ENCODE measurements around the gene NYAP1.
"Not testable (repeated sequence)": the region's sequence is repeated elsewhere in the genome, so short reads cannot be mapped to it uniquely, and the experiment has no call there.

NYAP1 gene

GRCh38 chr7:100483090-100483721, 521 bp upstream of the NYAP1 start:
- DNase-seq (ENCODE audit: low read depth), result peak; percentile 77

GRCh38 chr7:100484673-100485045, 932 bp downstream of the NYAP1 start:
- DNase-seq (ENCODE audit: low read depth), result no peak

- no peak for DNase-seq (ENCODE audit: low read depth)
These were observed 1.7 kb downstream of the NYAP1 start for GRCh38 chr7:100485471-100485876.

DNA sequence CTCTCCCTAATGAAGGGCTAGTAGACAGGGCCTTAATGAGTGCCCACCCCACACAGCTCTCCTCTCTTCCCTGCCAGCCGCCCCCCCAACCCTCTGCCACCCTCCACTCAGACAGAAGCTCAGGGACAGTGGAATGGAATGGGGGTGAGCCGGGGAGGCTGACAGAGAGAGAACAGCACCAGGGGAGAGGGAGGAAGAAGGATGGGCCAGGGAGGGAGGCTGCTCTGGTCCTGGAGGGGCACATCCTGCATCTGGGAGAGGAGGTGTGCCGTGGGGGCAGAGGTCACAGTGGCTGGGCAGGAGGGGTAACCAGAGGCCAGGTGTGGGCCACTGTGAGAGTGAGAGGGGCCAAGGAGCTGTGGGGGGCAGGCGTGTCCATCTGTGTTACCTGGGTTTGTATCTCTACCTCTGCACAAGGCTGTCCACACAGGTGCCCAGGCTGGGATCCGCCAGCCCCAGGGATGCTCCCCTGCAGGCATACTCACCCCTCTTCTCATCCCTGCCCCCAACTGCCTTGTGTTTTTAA, 2.4 kb downstream of the NYAP1 start:
- DNase-seq (ENCODE audit: low read depth), result no peak

DNA sequence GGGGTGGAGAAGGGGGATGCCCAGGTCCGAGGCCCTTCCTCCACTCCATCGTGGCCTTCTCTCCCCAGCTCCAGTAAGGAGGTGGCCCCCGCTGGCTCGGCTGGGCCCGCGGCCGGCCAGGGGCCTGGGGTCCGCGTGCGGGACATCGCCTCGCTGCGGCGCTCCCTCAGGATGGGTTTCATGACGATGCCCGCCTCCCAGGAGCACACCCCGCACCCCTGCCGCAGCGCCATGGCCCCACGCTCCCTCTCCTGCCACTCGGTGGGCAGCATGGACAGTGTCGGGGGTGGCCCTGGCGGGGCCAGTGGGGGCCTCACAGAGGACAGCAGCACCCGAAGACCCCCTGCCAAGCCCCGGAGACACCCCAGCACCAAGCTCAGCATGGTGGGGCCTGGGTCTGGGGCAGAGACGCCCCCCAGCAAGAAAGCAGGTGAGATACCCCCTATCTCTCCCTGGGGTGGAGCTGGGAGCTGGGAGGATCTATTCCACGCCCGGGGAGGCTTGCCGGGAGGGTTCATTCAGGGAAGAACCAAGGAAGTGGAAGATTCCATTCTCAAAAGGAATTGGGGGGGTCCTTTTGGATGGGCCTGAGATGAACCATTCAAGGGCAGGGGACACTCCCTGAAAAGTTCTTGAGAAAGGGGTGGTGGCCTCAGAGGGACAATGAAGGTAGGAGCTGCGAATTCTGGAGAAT, 3.2 kb downstream of the NYAP1 start:
- no peak for DNase-seq (ENCODE audit: low read depth)

GRCh38 chr7:100488333-100489095, 4.8 kb downstream of the NYAP1 start:
- no peak for DNase-seq (ENCODE audit: low read depth)

GRCh38 chr7:100489121-100489520, 5.4 kb downstream of the NYAP1 start:
- DNase-seq (ENCODE audit: low read depth), result no peak

GRCh38 chr7:100489824-100490223, 6.1 kb downstream of the NYAP1 start:
- DNase-seq (ENCODE audit: low read depth), result no peak

GRCh38 chr7:100490483-100491191, 6.9 kb downstream of the NYAP1 start:
- DNase-seq (ENCODE audit: low read depth), result no peak

DNA sequence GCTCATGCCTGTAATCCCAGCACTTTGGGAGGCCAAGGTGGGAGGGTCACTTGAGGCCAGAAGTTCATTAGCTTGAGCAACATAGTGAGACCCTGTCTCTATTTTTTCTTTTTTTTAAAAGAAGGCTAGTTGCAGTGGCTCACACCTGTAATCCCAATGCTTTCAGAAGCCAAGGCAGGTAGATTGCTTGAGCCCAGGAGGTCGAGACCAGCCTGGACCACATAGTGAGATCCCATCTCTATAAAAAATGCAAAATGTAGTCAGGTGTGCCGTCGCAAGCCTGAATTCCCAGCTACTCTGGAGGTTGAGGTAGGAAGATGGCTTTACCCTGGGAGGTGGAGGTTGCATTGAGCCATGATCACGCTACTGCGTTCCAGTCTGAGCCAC, 7.5 kb downstream of the NYAP1 start:
- DNase-seq (ENCODE audit: low read depth), result no peak

GRCh38 chr7:100492738-100493475, 9.2 kb downstream of the NYAP1 start:
- no peak for DNase-seq (ENCODE audit: low read depth)

- DNase-seq (ENCODE audit: low read depth), result peak; percentile 38
These were observed 9.9 kb downstream of the NYAP1 start for GRCh38 chr7:100493476-100494264.

GRCh38 chr7:100496509-100496908, 12.8 kb downstream of the NYAP1 start:
- no peak for DNase-seq (ENCODE audit: low read depth)

DNA sequence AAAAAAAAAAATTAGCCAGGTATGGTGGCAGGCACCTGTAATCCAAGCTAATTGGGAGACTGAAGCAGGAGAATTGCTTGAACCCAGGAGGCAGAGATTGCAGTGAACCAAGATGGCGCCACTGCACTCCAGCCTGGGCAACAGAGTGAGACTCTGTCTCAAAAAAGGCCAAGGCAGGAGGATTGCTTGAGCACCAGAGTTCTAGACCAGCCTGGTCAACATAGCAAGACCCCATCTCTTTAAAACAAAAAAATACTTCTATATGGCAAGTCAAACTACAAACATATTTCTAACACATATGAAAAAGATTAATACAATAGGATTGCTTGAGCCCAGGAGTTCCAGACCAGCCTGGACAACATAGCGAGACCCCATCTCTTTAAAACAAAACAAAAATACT, 17.0 kb downstream of the NYAP1 start:
- DNase-seq (ENCODE audit: low read depth), result not testable (repeated sequence)

GRCh38 chr7:100504031-100504430, 20.3 kb downstream of the NYAP1 start:
- DNase-seq (ENCODE audit: low read depth), result not testable (repeated sequence)

DNA sequence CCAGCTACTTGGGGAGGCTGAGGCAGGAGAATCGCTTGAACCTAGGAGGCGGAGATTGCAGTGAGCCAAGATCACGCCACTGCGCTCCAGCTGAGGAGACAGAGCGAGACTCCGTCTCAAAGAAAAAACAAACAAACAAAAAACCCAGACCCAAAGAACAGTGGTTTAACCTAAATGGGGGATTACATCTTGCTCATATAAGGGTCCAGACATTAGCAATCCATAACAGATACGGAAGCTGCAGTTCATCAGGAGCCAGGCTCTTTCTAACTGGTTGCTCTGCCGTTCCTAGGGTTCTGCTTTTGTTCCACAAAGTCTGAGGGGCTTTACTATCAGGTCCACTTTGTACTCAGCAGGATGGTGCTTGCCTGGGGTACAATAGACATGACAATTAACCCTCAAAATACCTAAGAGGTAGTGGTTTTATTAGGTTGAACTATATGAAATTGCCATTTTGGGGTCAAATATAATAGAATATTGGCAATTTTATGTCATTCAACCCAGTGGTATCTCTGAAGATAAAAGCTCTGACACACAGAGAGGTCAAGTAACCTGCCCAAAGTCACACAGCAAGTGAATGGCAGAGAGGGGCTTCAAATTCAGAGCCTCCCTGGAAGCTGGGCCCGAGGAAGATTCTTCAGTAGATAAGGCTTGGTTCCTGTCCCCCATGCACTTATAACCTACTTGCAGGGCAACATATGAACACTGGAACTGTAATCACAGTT, 21.3 kb downstream of the NYAP1 start:
- DNase-seq (ENCODE audit: low read depth), result no peak

GRCh38 chr7:100506356-100506923, 22.7 kb downstream of the NYAP1 start:
- no peak for DNase-seq (ENCODE audit: low read depth)

DNA sequence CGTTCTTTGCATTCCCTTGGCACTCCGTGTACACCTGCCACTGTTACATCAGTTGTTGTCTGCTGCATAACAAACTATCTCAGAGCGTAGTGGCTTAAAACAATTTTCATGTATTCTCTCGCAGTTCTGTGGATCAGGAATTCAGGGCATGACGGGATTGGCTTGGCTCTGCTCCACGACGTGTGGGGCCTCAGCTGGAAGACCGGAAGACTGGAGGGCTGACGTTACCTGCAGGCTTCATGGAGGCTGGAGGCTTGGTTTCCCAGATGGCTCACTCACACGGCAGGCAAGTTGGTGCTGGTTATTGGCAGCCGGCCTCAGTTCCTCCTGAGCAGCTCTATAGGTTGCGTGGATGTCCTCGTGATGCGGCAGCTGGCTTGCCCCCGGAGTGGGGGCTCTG, 25.5 kb downstream of the NYAP1 start:
- no peak for DNase-seq (ENCODE audit: low read depth)

DNA sequence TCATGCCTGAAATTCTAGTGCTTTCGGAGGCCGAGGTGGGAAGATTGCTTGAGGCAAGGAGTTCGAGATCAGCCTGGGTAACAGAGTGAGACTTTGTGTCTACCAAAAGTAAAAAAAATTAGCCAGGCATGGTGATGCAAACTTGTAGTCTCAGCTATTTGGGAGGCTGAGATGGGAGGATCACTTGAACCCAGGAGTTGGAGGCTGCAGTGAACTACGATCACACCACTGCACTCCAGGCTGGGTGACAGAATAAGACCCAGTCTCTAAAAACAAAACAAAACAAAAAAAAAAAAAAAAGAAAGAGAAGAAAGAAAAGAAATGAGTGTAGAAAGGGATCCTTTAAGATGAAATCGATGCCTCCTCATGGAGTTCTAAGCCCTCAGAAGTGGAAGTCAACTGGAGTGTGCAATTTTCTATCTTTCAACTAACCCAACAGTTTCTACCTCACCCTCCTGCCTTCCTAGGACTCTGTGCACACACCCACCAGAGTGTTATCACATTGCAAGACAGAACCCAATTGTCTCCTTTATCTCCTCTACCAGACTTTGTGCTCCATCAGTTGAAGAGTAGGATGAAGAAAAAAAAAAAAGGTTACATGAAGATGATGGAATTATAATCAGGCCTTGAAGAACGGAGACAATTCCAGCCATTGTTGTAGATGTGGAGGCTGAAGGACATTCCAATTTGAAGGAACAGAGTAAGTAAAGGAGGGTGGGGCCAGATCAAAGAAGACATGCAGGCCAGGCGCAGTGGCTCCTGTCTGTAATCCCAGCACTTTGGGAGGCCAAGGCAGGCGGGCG, 26.9 kb downstream of the NYAP1 start:
- DNase-seq (ENCODE audit: low read depth), result no peak
